ENCODE results near the gene ASIC4. TPM values are rescaled to one million over a fixed set of nuclear protein-coding genes. Genes with fewer than 3 reads are reported as not detected.
A peak's percentile ranks its signal among the peaks of the same experiment; 100 is the strongest.

The ASIC4 gene
- total RNA-seq, 1 donor from 2014 or later, result 0.26 TPM

- peaks cover 19% of the 10 kb centered on the region for H3K4me1 ChIP-seq
- no peaks in the 10 kb centered on the region for H3K79me2 ChIP-seq (ENCODE audit: low read depth)
- H3K9ac ChIP-seq, result peak overlapping the region; percentile 50
- peak overlapping the region; percentile 40 for H2AFZ ChIP-seq (replicated peaks)
- TF ChIP-seq EZH2phosphoT487 (IDR thresholded peaks at IDR 0.05), result no peak
- TF ChIP-seq, protein P1, sequence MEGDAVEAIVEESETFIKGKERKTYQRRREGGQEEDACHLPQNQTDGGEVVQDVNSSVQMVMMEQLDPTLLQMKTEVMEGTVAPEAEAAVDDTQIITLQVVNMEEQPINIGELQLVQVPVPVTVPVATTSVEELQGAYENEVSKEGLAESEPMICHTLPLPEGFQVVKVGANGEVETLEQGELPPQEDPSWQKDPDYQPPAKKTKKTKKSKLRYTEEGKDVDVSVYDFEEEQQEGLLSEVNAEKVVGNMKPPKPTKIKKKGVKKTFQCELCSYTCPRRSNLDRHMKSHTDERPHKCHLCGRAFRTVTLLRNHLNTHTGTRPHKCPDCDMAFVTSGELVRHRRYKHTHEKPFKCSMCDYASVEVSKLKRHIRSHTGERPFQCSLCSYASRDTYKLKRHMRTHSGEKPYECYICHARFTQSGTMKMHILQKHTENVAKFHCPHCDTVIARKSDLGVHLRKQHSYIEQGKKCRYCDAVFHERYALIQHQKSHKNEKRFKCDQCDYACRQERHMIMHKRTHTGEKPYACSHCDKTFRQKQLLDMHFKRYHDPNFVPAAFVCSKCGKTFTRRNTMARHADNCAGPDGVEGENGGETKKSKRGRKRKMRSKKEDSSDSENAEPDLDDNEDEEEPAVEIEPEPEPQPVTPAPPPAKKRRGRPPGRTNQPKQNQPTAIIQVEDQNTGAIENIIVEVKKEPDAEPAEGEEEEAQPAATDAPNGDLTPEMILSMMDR (IDR thresholded peaks at IDR 0.05), result no peak
- no peak for TF ChIP-seq EZH2 (IDR thresholded peaks at IDR 0.05)
- H3K36me3 ChIP-seq, result no peaks in the 10 kb centered on the region
- DNase-seq (ENCODE audit: low spot score), result no peak
- H3K27me3 ChIP-seq, result peaks cover 45% of the 10 kb centered on the region
- peak overlapping the region; percentile 91 for H3K4me2 ChIP-seq
- Mint-ChIP-seq H3K27ac (peak overlapping the region; percentile 91), H3K4me1 (peaks cover 28% of the 10 kb centered on the region), H3K9me3 (no peaks in the 10 kb centered on the region), H3K27me3 (ENCODE audit: insufficient read depth, low read depth) (peaks cover 25% of the 10 kb centered on the region), H3K4me3 (peak overlapping the region; percentile 93), H3K36me3 (no peaks in the 10 kb centered on the region)
- H4K20me1 ChIP-seq (ENCODE audit: low read depth), result peaks cover 10% of the 10 kb centered on the region
- H3K27ac ChIP-seq, result no peak overlapping the region
- H3K9me3 ChIP-seq (ENCODE audit: low read depth), result no peaks in the 10 kb centered on the region
- H3K4me3 ChIP-seq, result peak overlapping the region; percentile 64
- peaks cover 15% of the 10 kb centered on the region for H3F3A ChIP-seq (ENCODE audit: low read depth)
Measured at GRCh38 chr2:219499058-219499307, 15.3 kb upstream of the ASIC4 start.

GRCh38 chr2:219499555-219499954 lies 14.7 kb upstream of the ASIC4 start:
- Mint-ChIP-seq H3K27me3 (ENCODE audit: insufficient read depth, low read depth) (peaks cover 25% of the 10 kb centered on the region), H3K4me1 (peaks cover 28% of the 10 kb centered on the region)

DNA sequence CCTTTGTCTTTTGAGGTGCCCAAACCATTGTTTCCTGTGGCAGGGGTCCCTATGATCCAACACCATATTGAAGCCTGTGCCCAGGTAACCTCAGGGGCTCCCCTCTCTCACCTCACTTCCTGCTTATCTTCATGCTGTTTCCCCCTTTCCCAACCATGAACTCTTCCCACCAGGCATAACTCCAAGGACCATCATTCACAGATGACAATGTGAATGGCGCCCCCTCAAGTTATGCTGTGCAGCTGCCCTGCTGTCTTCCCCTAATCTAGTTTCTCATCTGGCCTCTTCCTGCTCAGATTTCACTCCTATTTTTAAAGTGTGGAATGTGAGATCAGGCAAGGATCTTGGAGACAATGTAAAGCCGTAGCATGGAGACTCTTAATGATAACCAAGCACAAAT lies 14.1 kb upstream of the ASIC4 start:
- Mint-ChIP-seq H3K27me3 (ENCODE audit: insufficient read depth, low read depth) (peaks cover 22% of the 10 kb centered on the region), H3K9me3 (no peaks in the 10 kb centered on the region), H3K36me3 (no peaks in the 10 kb centered on the region), H3K4me1 (peaks cover 25% of the 10 kb centered on the region), H3K4me3 (peak overlapping the region; percentile 93), H3K27ac (peak overlapping the region; percentile 8)
- H4K20me1 ChIP-seq (ENCODE audit: low read depth), result peaks cover 10% of the 10 kb centered on the region
- H3K4me2 ChIP-seq, result peak overlapping the region; percentile 91
- H3K27me3 ChIP-seq, result peaks cover 34% of the 10 kb centered on the region
- no peak overlapping the region for H3K4me3 ChIP-seq
- peaks cover 15% of the 10 kb centered on the region for H3F3A ChIP-seq (ENCODE audit: low read depth)
- H3K4me1 ChIP-seq, result peaks cover 19% of the 10 kb centered on the region
- no peaks in the 10 kb centered on the region for H3K9me3 ChIP-seq (ENCODE audit: low read depth)
- no peak overlapping the region for H2AFZ ChIP-seq (replicated peaks)
- H3K9ac ChIP-seq, result no peak overlapping the region
- DNase-seq (ENCODE audit: low spot score), result peak; percentile 42
- no peak overlapping the region for H3K27ac ChIP-seq
- TF ChIP-seq, protein P1 (IDR thresholded peaks at IDR 0.05), result peak; percentile 48
- TF ChIP-seq EZH2 (IDR thresholded peaks at IDR 0.05), result no peak
- no peaks in the 10 kb centered on the region for H3K79me2 ChIP-seq (ENCODE audit: low read depth)
- H3K36me3 ChIP-seq, result no peaks in the 10 kb centered on the region

More at GRCh38 chr2:219499555-219499954, 14.7 kb upstream of the ASIC4 start:
- H2AFZ ChIP-seq (replicated peaks), result no peak overlapping the region
- H3K4me1 ChIP-seq, result peaks cover 19% of the 10 kb centered on the region
- no peak for DNase-seq (ENCODE audit: low spot score)
- peak overlapping the region; percentile 64 for H3K4me3 ChIP-seq
- TF ChIP-seq EZH2phosphoT487 (IDR thresholded peaks at IDR 0.05) (no peak), EZH2 (IDR thresholded peaks at IDR 0.05) (no peak)
- TF ChIP-seq, protein P1 (IDR thresholded peaks at IDR 0.05), result no peak
- H3K36me3 Mint-ChIP-seq, result no peaks in the 10 kb centered on the region
- H3K9ac ChIP-seq, result no peak overlapping the region
- H3K9me3 ChIP-seq (ENCODE audit: low read depth), result no peaks in the 10 kb centered on the region
- no peaks in the 10 kb centered on the region for H3K79me2 ChIP-seq (ENCODE audit: low read depth)
- peak overlapping the region; percentile 91 for H3K4me2 ChIP-seq
- H3K27me3 ChIP-seq, result peaks cover 39% of the 10 kb centered on the region
- no peak overlapping the region for H3K27ac Mint-ChIP-seq
- no peak overlapping the region for H3K27ac ChIP-seq
- no peaks in the 10 kb centered on the region for H3K36me3 ChIP-seq
- peaks cover 15% of the 10 kb centered on the region for H3F3A ChIP-seq (ENCODE audit: low read depth)
- H3K4me3 Mint-ChIP-seq, result peak overlapping the region; percentile 93
- no peaks in the 10 kb centered on the region for H3K9me3 Mint-ChIP-seq
- peaks cover 10% of the 10 kb centered on the region for H4K20me1 ChIP-seq (ENCODE audit: low read depth)

Data from neural progenitor cell (in vitro differentiated cells).